Fibroblast of pulmonary artery (primary cell): Measurements from ENCODE around the gene FLVCR2.
"Not testable (repeated sequence)": the region's sequence is repeated elsewhere in the genome, so short reads cannot be mapped to it uniquely, and the experiment has no call there.

Experiments
- DNase-seq: peaks from one replicate; pipeline ENCODE4 v3.0.0-alpha.2; 2010; ENCODE audit warnings: low read depth
- H3K4me3 ChIP-seq: replicated peaks from 2 replicates; pipeline ENCODE4 v1.5.1; 2011; ENCODE audit warnings: low read depth, mild to moderate bottlenecking, control low read depth, low read length, moderate library complexity
- TF ChIP-seq, protein P1 (sequence below): IDR thresholded peaks from 2 replicates; pipeline ENCODE4 v1.5.1; 2011; ENCODE audit warnings: mild to moderate bottlenecking, control low read depth, low read length, inconsistent platforms; ENCODE audit errors: missing control alignments

FLVCR2 gene

GRCh38 chr14:75690010-75690409 lies 111.6 kb downstream of the FLVCR2 start:
- TF ChIP-seq, protein P1, sequence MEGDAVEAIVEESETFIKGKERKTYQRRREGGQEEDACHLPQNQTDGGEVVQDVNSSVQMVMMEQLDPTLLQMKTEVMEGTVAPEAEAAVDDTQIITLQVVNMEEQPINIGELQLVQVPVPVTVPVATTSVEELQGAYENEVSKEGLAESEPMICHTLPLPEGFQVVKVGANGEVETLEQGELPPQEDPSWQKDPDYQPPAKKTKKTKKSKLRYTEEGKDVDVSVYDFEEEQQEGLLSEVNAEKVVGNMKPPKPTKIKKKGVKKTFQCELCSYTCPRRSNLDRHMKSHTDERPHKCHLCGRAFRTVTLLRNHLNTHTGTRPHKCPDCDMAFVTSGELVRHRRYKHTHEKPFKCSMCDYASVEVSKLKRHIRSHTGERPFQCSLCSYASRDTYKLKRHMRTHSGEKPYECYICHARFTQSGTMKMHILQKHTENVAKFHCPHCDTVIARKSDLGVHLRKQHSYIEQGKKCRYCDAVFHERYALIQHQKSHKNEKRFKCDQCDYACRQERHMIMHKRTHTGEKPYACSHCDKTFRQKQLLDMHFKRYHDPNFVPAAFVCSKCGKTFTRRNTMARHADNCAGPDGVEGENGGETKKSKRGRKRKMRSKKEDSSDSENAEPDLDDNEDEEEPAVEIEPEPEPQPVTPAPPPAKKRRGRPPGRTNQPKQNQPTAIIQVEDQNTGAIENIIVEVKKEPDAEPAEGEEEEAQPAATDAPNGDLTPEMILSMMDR = no peak
- peak; percentile 65 for DNase-seq
- H3K4me3 ChIP-seq = no peak overlapping the region

- H3K4me3 ChIP-seq, DNase-seq: not testable (repeated sequence)
Measured at GRCh38 chr14:75695025-75695424, 116.6 kb downstream of the FLVCR2 start.

DNA sequence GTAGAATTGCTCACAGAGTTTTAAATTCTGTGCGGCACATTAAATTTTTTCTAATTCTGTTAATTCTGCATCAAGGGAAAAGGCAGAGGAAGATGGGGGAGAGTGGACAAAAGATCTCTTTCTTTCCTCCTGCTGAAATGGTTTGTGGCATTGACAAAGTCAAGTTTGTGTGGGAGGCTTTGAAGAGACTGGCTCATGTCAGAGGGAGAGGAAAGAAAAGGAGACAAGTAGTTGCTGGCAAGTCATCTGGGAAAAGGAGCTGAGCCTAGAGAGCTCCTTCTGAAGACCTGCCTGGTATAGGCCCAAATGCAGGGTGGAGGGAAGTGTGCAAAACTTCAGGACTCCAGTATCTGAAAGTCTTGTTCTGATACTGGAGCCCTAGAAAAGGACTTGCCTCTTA lies 119.0 kb downstream of the FLVCR2 start:
- no peak for DNase-seq
- TF ChIP-seq, protein P1 = no peak
- no peak overlapping the region for H3K4me3 ChIP-seq
